ACC112 (cell line): Measurements from ENCODE around the gene DTNB.
"Not testable (repeated sequence)": the region's sequence is repeated elsewhere in the genome, so short reads cannot be mapped to it uniquely, and the experiment has no call there.

Experiments used
- H2AFZ ChIP-seq: fragments of 200-600 bp; sonication (generic); one replicate; pipeline ENCODE4 v1.6.0; 2017; ENCODE audit warnings: antibody characterized with exemption, low read length; ENCODE audit not compliant: unreplicated experiment
- H3K27ac ChIP-seq: fragments of 200-600 bp; sonication (generic); 2 replicates; pipeline ENCODE4 v1.5.1; 2014; ENCODE audit warnings: low read depth, mild to moderate bottlenecking, antibody characterized with exemption, low read length, moderate library complexity
- H3K27me3 ChIP-seq: fragments of 200-600 bp; sonication (generic); 2 replicates; pipeline ENCODE4 v1.6.1; 2014; ENCODE audit warnings: mild to moderate bottlenecking, antibody characterized with exemption, low read length, moderate library complexity, mixed read lengths; ENCODE audit not compliant: insufficient read depth
- H3K36me3 ChIP-seq: fragments of 200-600 bp; sonication (generic); 2 replicates; pipeline ENCODE4 v1.6.1; 2016; ENCODE audit warnings: mild to moderate bottlenecking, antibody characterized with exemption, low read length, moderate library complexity, mixed read lengths; ENCODE audit not compliant: insufficient read depth
- H3K4me1 ChIP-seq: fragments of 200-600 bp; sonication (generic); one replicate; pipeline ENCODE4 v1.6.1; 2016; ENCODE audit warnings: low read length, mixed read lengths; ENCODE audit not compliant: insufficient read depth, unreplicated experiment, control insufficient read depth
- H3K4me3 ChIP-seq: fragments of 200-600 bp; sonication (generic); 2 replicates; pipeline ENCODE4 v1.5.1; 2014; ENCODE audit warnings: mild to moderate bottlenecking, low read depth, low read length
- H3K79me2 ChIP-seq: fragments of 200-600 bp; sonication (generic); one replicate; pipeline ENCODE4 v1.6.0; 2016; ENCODE audit warnings: low read length; ENCODE audit not compliant: control insufficient read depth, unreplicated experiment, insufficient read depth

The DTNB gene

GRCh38 chr2:25614711-25615110, 58.7 kb downstream of the DTNB start:
- Histone ChIP-seq H3K27me3 (no peaks in the 10 kb centered on the region), H3K79me2 (no peaks in the 10 kb centered on the region), H3K27ac (no peak overlapping the region), H3K4me1 (peaks cover 33% of the 10 kb centered on the region), H3K4me3 (no peak overlapping the region), H3K36me3 (no peaks in the 10 kb centered on the region), H2AFZ (no peak overlapping the region)

- Histone ChIP-seq H3K27ac (no peak overlapping the region), H3K27me3 (no peaks in the 10 kb centered on the region), H2AFZ (no peak overlapping the region), H3K36me3 (no peaks in the 10 kb centered on the region), H3K4me1 (no peaks in the 10 kb centered on the region), H3K4me3 (no peak overlapping the region), H3K79me2 (no peaks in the 10 kb centered on the region)
These were observed 64.7 kb downstream of the DTNB start for GRCh38 chr2:25608718-25609117.

- no peak overlapping the region for H3K27ac ChIP-seq
- no peaks in the 10 kb centered on the region for H3K79me2 ChIP-seq
- H2AFZ ChIP-seq, result no peak overlapping the region
- H3K4me3 ChIP-seq, result no peak overlapping the region
- no peaks in the 10 kb centered on the region for H3K4me1 ChIP-seq
- H3K36me3 ChIP-seq, result no peaks in the 10 kb centered on the region
- no peaks in the 10 kb centered on the region for H3K27me3 ChIP-seq
These were observed 66.5 kb downstream of the DTNB start for GRCh38 chr2:25606892-25607291.

GRCh38 chr2:25602333-25602723, 71.0 kb downstream of the DTNB start:
- H3K27ac ChIP-seq, result no peak overlapping the region
- no peak overlapping the region for H3K4me3 ChIP-seq
- no peaks in the 10 kb centered on the region for H3K4me1 ChIP-seq
- no peaks in the 10 kb centered on the region for H3K27me3 ChIP-seq
- H2AFZ ChIP-seq, result no peak overlapping the region
- H3K79me2 ChIP-seq, result no peaks in the 10 kb centered on the region
- H3K36me3 ChIP-seq, result no peaks in the 10 kb centered on the region

GRCh38 chr2:25601711-25602332, 71.6 kb downstream of the DTNB start:
- H3K27me3 ChIP-seq, H3K27ac ChIP-seq, H3K36me3 ChIP-seq, H3K4me3 ChIP-seq, H3K79me2 ChIP-seq, H3K4me1 ChIP-seq, H2AFZ ChIP-seq: not testable (repeated sequence)

GRCh38 chr2:25598911-25599310, 74.5 kb downstream of the DTNB start:
- no peak overlapping the region for H2AFZ ChIP-seq
- no peaks in the 10 kb centered on the region for H3K36me3 ChIP-seq
- H3K4me1 ChIP-seq, result no peaks in the 10 kb centered on the region
- no peaks in the 10 kb centered on the region for H3K27me3 ChIP-seq
- no peak overlapping the region for H3K4me3 ChIP-seq
- no peaks in the 10 kb centered on the region for H3K79me2 ChIP-seq
- no peak overlapping the region for H3K27ac ChIP-seq

- Histone ChIP-seq H3K27me3 (no peaks in the 10 kb centered on the region), H2AFZ (no peak overlapping the region), H3K4me3 (no peak overlapping the region), H3K36me3 (no peaks in the 10 kb centered on the region), H3K79me2 (no peaks in the 10 kb centered on the region), H3K4me1 (no peaks in the 10 kb centered on the region), H3K27ac (no peak overlapping the region)
These were observed 75.0 kb downstream of the DTNB start for GRCh38 chr2:25598332-25598731.

GRCh38 chr2:25597881-25598280, 75.5 kb downstream of the DTNB start:
- H3K79me2 ChIP-seq, result no peaks in the 10 kb centered on the region
- H3K4me1 ChIP-seq, result peaks cover 2% of the 10 kb centered on the region
- no peaks in the 10 kb centered on the region for H3K27me3 ChIP-seq
- no peak overlapping the region for H3K4me3 ChIP-seq
- H3K27ac ChIP-seq, result no peak overlapping the region
- no peak overlapping the region for H2AFZ ChIP-seq
- H3K36me3 ChIP-seq, result no peaks in the 10 kb centered on the region

- H3K27ac ChIP-seq, result no peak overlapping the region
- no peak overlapping the region for H2AFZ ChIP-seq
These were observed 76.7 kb downstream of the DTNB start for GRCh38 chr2:25596516-25597244.

GRCh38 chr2:25595393-25595792, 78.0 kb downstream of the DTNB start:
- Histone ChIP-seq H2AFZ (no peak overlapping the region), H3K4me1 (peaks cover 11% of the 10 kb centered on the region), H3K27me3 (no peaks in the 10 kb centered on the region), H3K27ac (no peak overlapping the region), H3K4me3 (no peak overlapping the region), H3K36me3 (no peaks in the 10 kb centered on the region), H3K79me2 (no peaks in the 10 kb centered on the region)

More at GRCh38 chr2:25596516-25597244, 76.7 kb downstream of the DTNB start:
- peaks cover 11% of the 10 kb centered on the region for H3K4me1 ChIP-seq
- H3K27me3 ChIP-seq, result no peaks in the 10 kb centered on the region
- no peaks in the 10 kb centered on the region for H3K36me3 ChIP-seq
- no peaks in the 10 kb centered on the region for H3K79me2 ChIP-seq
- H3K4me3 ChIP-seq, result no peak overlapping the region

- Histone ChIP-seq H3K27ac (no peak overlapping the region), H3K4me1 (peaks cover 11% of the 10 kb centered on the region), H3K36me3 (no peaks in the 10 kb centered on the region), H3K79me2 (no peaks in the 10 kb centered on the region), H3K27me3 (no peaks in the 10 kb centered on the region), H2AFZ (no peak overlapping the region), H3K4me3 (no peak overlapping the region)
These were observed 78.4 kb downstream of the DTNB start for GRCh38 chr2:25594991-25595390.
